ENCODE results near the gene MDK. TPM values are rescaled to one million over a fixed set of nuclear protein-coding genes. Genes with fewer than 3 reads are reported as not detected.

The MDK gene
- polyA plus RNA-seq, 1 donor from 2014 or later = 90.3 TPM

Small RNA genes lying within 50 kb of the gene (small RNA-seq; reads per million reads assigned to genes)
- gene MIR4688 = 0 reads per million in 3 experiments

Other genes with a start within 250 kb of the MDK start
- gene CREB3L1, start 104.0 kb upstream of the MDK start, polyA plus RNA-seq = not detected in 2 replicates
- 55.7 and 91.0 TPM in 2 replicates for gene DGKZ, start 34.2 kb upstream of the MDK start, polyA plus RNA-seq
- 8.2 and 11.6 TPM in 2 replicates for gene CHRM4, start 10.1 kb downstream of the MDK start, polyA plus RNA-seq
- 34.5 and 37.6 TPM in 2 replicates for gene AMBRA1, start 212.4 kb downstream of the MDK start, polyA plus RNA-seq
- gene HARBI1, start 235.6 kb downstream of the MDK start, polyA plus RNA-seq = 5.4 and 9.5 TPM in 2 replicates
- gene ATG13, start 235.9 kb downstream of the MDK start, polyA plus RNA-seq = 21.1 and 28.5 TPM in 2 replicates